OCI-LY3 (cell line): ENCODE measurements around the gene THY1.

Experiments used
- EZH2phosphoT487 ChIP-seq: fragments of 200-600 bp; shearing (Covaris generic); IDR thresholded peaks from 2 replicates; pipeline ENCODE4 v1.6.1; 2018; ENCODE audit warnings: antibody characterized with exemption, mixed run types, low read depth
- TF ChIP-seq, protein P1 (sequence below): fragments of 200-600, 300-600 bp; sonication (generic); IDR thresholded peaks from 2 replicates; pipeline ENCODE4 v1.5.1; 2014; ENCODE audit warnings: antibody characterized with exemption, low read length, low read depth

DNA sequence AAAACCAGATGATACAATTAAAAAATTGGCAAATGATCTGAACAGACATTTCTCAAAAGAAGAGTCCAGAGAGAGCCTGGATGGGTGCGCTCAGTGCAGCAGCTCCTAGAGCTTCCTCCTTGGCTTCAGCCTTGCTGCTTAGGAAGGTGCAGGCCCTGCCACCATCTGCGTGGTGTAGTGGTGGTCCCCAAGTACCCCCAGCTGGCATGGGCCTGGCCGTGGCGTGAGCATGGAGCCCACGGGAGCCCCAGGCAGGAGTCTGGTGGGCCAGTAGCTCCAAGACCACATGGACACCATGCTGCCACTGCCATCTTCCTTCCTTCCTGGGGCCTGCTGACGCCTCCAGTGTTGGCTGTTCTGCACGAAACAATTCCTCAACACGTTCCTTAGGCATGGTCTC lies 20.5 kb downstream of the THY1 start:
- TF ChIP-seq, protein P1, sequence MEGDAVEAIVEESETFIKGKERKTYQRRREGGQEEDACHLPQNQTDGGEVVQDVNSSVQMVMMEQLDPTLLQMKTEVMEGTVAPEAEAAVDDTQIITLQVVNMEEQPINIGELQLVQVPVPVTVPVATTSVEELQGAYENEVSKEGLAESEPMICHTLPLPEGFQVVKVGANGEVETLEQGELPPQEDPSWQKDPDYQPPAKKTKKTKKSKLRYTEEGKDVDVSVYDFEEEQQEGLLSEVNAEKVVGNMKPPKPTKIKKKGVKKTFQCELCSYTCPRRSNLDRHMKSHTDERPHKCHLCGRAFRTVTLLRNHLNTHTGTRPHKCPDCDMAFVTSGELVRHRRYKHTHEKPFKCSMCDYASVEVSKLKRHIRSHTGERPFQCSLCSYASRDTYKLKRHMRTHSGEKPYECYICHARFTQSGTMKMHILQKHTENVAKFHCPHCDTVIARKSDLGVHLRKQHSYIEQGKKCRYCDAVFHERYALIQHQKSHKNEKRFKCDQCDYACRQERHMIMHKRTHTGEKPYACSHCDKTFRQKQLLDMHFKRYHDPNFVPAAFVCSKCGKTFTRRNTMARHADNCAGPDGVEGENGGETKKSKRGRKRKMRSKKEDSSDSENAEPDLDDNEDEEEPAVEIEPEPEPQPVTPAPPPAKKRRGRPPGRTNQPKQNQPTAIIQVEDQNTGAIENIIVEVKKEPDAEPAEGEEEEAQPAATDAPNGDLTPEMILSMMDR, result no peak
- no peak for TF ChIP-seq EZH2phosphoT487
